Sigmoid colon (tissue), 4 donors: ENCODE measurements around the gene CCDC138.

Experiments
- EP300 ChIP-seq, 4 donors: sonication (generic); formaldehyde crosslinking; IDR thresholded peaks; one replicate each; pipeline ENCODE4 v1.6.1; 2017; ENCODE audit warnings: antibody characterized with exemption in 4 of 4
- TF ChIP-seq, protein P1 (sequence below), 4 experiments: fragments of 450-650 bp in 3 of 4; fragments of 200-600 bp in 1 of 4; IDR thresholded peaks; one replicate each; pipeline ENCODE4 v1.5.1; 2016 to 2019; ENCODE audit warnings: antibody characterized with exemption in 4 of 4, mild to moderate bottlenecking in 3 of 4, moderate library complexity in 2 of 4

DNA sequence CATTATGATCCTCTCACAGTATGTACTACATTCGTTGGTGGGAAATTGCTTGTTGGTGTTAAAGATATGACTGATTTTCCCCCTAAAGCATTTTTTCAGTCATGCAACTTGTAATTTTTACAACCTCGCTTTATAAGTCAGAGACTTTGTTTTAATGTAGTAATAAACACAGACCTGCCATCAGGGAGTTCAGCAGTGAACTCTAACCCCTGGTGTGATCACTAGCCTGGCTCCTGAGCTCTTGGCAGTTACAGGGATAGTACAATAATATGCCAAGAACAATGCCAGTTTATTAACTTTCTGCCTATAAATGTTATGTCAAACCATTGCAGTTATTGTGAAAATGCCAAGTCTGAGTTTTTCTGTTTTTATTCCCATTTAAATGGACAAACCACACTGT, 108.6 kb downstream of the CCDC138 start:
- no peak for TF ChIP-seq EP300 (IDR thresholded peaks at IDR 0.05)
- TF ChIP-seq, protein P1, sequence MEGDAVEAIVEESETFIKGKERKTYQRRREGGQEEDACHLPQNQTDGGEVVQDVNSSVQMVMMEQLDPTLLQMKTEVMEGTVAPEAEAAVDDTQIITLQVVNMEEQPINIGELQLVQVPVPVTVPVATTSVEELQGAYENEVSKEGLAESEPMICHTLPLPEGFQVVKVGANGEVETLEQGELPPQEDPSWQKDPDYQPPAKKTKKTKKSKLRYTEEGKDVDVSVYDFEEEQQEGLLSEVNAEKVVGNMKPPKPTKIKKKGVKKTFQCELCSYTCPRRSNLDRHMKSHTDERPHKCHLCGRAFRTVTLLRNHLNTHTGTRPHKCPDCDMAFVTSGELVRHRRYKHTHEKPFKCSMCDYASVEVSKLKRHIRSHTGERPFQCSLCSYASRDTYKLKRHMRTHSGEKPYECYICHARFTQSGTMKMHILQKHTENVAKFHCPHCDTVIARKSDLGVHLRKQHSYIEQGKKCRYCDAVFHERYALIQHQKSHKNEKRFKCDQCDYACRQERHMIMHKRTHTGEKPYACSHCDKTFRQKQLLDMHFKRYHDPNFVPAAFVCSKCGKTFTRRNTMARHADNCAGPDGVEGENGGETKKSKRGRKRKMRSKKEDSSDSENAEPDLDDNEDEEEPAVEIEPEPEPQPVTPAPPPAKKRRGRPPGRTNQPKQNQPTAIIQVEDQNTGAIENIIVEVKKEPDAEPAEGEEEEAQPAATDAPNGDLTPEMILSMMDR (IDR thresholded peaks at IDR 0.05) = no peak
